ENCODE data around the gene KCNK7. TPM values are rescaled to one million over a fixed set of nuclear protein-coding genes. Genes with fewer than 3 reads are reported as not detected.

The KCNK7 gene
- total RNA-seq, 1 experiment from 2014 or later, result 0.58 TPM

DNA sequence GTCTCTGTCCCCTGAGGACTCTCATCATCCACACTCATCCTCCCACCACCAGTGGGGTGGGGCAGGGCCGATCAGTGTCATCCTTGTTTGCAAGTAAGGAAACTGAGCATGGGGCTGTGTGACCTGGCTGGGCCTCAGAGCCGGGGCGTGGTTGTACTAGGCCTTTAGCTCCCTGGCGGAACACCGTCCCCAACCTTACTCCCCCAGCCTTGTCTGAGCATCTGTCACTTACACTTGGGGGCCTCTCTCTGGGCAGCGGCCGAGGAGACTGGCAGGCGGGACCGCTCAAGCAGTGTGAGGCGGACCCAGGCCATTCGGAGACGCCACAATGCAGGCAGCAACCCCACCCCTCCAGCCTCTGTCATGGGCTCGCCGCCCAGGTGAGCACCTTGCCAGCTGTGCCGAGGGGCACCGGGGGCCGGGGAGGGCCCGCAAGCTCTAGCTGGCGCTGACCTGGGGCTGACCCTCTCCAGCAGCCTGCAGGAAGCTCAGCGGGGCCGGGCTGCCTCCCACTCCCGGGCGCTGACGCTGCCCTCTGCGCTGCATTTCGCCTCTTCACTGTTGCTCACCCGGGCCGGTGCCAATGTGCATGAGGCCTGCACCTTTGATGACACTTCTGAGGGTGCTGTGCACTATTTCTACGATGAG lies 23.8 kb upstream of the KCNK7 start:
- BruUV-seq (replicated peaks), result no TSS peak
- Histone ChIP-seq H2AFZ (ENCODE audit: low read length) (no peak overlapping the region), H3K4me1 (ENCODE audit: insufficient read depth, low read length) (peaks cover 10% of the 10 kb centered on the region), H3K27me3 (ENCODE audit: low read length) (no peaks in the 10 kb centered on the region), H3K9ac (ENCODE audit: low read length) (no peak overlapping the region), H3K9me3 (ENCODE audit: low read length) (no peaks in the 10 kb centered on the region), H3K36me3 (ENCODE audit: low read depth, low read length) (peaks cover 43% of the 10 kb centered on the region), H3K27ac (ENCODE audit: low read length) (no peak overlapping the region), H3K4me2 (ENCODE audit: low read length) (no peak overlapping the region), H3F3A (ENCODE audit: low read length, unreplicated experiment) (no peaks in the 10 kb centered on the region), H3K9me2 (replicated peaks; ENCODE audit: low read length) (no peaks in the 10 kb centered on the region), H4K20me1 (ENCODE audit: low read length) (peaks cover 17% of the 10 kb centered on the region), H3K4me3 (ENCODE audit: low read length) (no peak overlapping the region), H3K79me2 (ENCODE audit: low read length) (peaks cover 47% of the 10 kb centered on the region)
- DNase-seq, result no peak
- intact Hi-C loops (cut with micrococcal nuclease), result loop anchor here (10.0 kb wide), 1 partner anchor 75 kb away; no protein-coding TSS in a partner anchor
- POLR2A ChIA-PET (ENCODE audit: unreplicated experiment), result no interaction called here
- CTCF ChIA-PET, result no interaction called here
- ATAC-seq, result no peak
- no peak for TF ChIP-seq EZH2 (IDR thresholded peaks at IDR 0.05; ENCODE audit: low read length, unreplicated experiment)
- TF ChIP-seq, protein P1, sequence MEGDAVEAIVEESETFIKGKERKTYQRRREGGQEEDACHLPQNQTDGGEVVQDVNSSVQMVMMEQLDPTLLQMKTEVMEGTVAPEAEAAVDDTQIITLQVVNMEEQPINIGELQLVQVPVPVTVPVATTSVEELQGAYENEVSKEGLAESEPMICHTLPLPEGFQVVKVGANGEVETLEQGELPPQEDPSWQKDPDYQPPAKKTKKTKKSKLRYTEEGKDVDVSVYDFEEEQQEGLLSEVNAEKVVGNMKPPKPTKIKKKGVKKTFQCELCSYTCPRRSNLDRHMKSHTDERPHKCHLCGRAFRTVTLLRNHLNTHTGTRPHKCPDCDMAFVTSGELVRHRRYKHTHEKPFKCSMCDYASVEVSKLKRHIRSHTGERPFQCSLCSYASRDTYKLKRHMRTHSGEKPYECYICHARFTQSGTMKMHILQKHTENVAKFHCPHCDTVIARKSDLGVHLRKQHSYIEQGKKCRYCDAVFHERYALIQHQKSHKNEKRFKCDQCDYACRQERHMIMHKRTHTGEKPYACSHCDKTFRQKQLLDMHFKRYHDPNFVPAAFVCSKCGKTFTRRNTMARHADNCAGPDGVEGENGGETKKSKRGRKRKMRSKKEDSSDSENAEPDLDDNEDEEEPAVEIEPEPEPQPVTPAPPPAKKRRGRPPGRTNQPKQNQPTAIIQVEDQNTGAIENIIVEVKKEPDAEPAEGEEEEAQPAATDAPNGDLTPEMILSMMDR (conservative IDR thresholded peaks at IDR 0.05; ENCODE audit: low read depth, low read length), result no peak

DNA sequence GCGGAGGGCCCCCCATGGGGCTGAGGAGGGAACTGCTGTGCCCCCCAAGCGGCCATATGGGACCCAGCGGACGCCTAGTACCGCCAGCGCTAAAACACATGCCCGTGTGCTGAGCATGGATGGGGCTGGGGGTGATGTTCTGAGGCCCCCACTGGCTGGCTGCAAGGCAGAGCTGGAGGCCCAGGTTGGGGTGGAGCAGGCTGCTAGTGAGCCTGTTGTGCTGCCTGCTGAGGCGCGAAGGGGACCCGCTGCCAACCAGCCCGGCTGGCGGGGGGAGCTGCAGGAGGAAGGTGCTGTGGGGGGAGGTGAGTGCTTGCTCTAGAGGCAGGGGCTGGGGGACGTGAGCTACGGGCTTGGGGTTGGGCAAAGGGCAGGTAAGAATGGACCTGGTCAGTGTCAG lies 23.2 kb upstream of the KCNK7 start:
- intact Hi-C loops (cut with micrococcal nuclease), result loop anchor here (10.0 kb wide), 1 partner anchor 74 kb away; no protein-coding TSS in a partner anchor
- H4K20me1 ChIP-seq (ENCODE audit: low read length), result peaks cover 17% of the 10 kb centered on the region
- ChIA-PET CTCF (no interaction called here), POLR2A (ENCODE audit: unreplicated experiment) (no interaction called here)
- H3K4me3 ChIP-seq (ENCODE audit: low read length), result no peak overlapping the region
- ATAC-seq (no peak), DNase-seq (no peak)
- H3F3A ChIP-seq (ENCODE audit: low read length, unreplicated experiment), result no peaks in the 10 kb centered on the region
- no TSS peak for BruUV-seq (replicated peaks)
- no peaks in the 10 kb centered on the region for H3K9me2 ChIP-seq (replicated peaks; ENCODE audit: low read length)
- H3K27me3 ChIP-seq (ENCODE audit: low read length), result no peaks in the 10 kb centered on the region
- no peak overlapping the region for H3K4me2 ChIP-seq (ENCODE audit: low read length)
- H3K9me3 ChIP-seq (ENCODE audit: low read length), result no peaks in the 10 kb centered on the region
- H3K4me1 ChIP-seq (ENCODE audit: insufficient read depth, low read length), result peaks cover 10% of the 10 kb centered on the region
- TF ChIP-seq EZH2phosphoT487 (IDR thresholded peaks at IDR 0.05; ENCODE audit: borderline replicate concordance, low read length) (no peak), EZH2 (IDR thresholded peaks at IDR 0.05; ENCODE audit: low read length, unreplicated experiment) (no peak)
- TF ChIP-seq, protein P1 (conservative IDR thresholded peaks at IDR 0.05; ENCODE audit: low read depth, low read length), result no peak
- no peak overlapping the region for H3K27ac ChIP-seq (ENCODE audit: low read length)
- H3K9ac ChIP-seq (ENCODE audit: low read length), result no peak overlapping the region
- peaks cover 53% of the 10 kb centered on the region for H3K79me2 ChIP-seq (ENCODE audit: low read length)
- H2AFZ ChIP-seq (ENCODE audit: low read length), result no peak overlapping the region
- H3K36me3 ChIP-seq (ENCODE audit: low read depth, low read length), result peaks cover 43% of the 10 kb centered on the region

DNA sequence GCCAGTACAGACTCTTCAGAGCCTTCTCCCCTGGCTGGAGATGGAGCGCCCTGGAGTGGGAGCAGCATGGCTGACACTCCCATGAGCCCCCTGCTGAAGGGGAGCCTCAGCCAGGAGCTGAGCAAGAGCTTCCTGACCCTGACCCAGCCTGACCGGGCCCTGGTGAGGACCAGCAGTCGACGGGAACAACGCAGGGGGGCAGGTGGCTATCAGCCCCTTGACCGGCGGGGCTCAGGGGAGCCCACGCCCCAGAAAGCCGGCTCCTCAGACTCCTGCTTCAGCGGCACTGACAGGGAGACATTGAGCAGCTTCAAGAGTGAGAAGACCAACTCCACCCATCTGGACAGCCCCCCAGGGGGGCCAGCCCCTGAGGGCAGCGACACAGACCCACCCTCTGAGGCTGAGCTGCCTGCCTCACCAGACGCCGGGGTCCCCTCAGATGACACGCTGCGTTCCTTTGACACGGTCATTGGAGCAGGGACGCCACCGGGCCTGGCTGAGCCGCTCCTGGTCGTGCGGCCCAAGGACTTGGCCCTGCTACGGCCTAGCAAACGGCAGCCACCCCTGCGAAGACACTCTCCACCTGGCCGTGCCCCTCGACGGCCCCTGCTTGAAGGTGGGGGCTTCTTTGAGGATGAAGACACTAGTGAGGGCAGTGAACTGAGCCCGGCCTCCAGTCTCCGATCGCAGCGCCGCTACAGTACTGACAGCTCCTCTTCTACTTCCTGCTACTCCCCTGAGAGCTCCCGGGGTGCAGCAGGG lies 22.6 kb upstream of the KCNK7 start:
- H3K4me3 ChIP-seq (ENCODE audit: low read length), result no peak overlapping the region
- H3K9me3 ChIP-seq (ENCODE audit: low read length), result no peaks in the 10 kb centered on the region
- TF ChIP-seq EZH2 (IDR thresholded peaks at IDR 0.05; ENCODE audit: low read length, unreplicated experiment), result no peak
- TF ChIP-seq, protein P1 (conservative IDR thresholded peaks at IDR 0.05; ENCODE audit: low read depth, low read length), result no peak
- no peak for TF ChIP-seq EZH2phosphoT487 (IDR thresholded peaks at IDR 0.05; ENCODE audit: borderline replicate concordance, low read length)
- no peak overlapping the region for H2AFZ ChIP-seq (ENCODE audit: low read length)
- H3K27me3 ChIP-seq (ENCODE audit: low read length), result no peaks in the 10 kb centered on the region
- peaks cover 59% of the 10 kb centered on the region for H3K79me2 ChIP-seq (ENCODE audit: low read length)
- H3K9me2 ChIP-seq (replicated peaks; ENCODE audit: low read length), result no peaks in the 10 kb centered on the region
- H3K36me3 ChIP-seq (ENCODE audit: low read depth, low read length), result peaks cover 40% of the 10 kb centered on the region
- no peaks in the 10 kb centered on the region for H3F3A ChIP-seq (ENCODE audit: low read length, unreplicated experiment)
- no TSS peak for BruUV-seq (replicated peaks)
- DNase-seq (no peak), ATAC-seq (no peak)
- H3K4me1 ChIP-seq (ENCODE audit: insufficient read depth, low read length), result peaks cover 13% of the 10 kb centered on the region
- no peak overlapping the region for H3K9ac ChIP-seq (ENCODE audit: low read length)
- H3K27ac ChIP-seq (ENCODE audit: low read length), result no peak overlapping the region
- intact Hi-C loops (cut with micrococcal nuclease), result loop anchor here (10.0 kb wide), 1 partner anchor 73 kb away; no protein-coding TSS in a partner anchor
- CTCF ChIA-PET, result no interaction called here
- H3K4me2 ChIP-seq (ENCODE audit: low read length), result no peak overlapping the region
- POLR2A ChIA-PET (ENCODE audit: unreplicated experiment), result no interaction called here
- peaks cover 17% of the 10 kb centered on the region for H4K20me1 ChIP-seq (ENCODE audit: low read length)
